HG02981 (cell line): ENCODE data around the gene PIM2.
"Not testable (repeated sequence)": the region's sequence is repeated elsewhere in the genome, so short reads cannot be mapped to it uniquely, and the experiment has no call there.

Experiments used
- ATAC-seq: cut with Tn5 transposase; IDR thresholded peaks from one replicate; pipeline ENCODE4 v1.9.1; 2021; ENCODE audit warnings: mild to moderate bottlenecking, moderate library complexity; ENCODE audit not compliant: unreplicated experiment

PIM2 gene

DNA sequence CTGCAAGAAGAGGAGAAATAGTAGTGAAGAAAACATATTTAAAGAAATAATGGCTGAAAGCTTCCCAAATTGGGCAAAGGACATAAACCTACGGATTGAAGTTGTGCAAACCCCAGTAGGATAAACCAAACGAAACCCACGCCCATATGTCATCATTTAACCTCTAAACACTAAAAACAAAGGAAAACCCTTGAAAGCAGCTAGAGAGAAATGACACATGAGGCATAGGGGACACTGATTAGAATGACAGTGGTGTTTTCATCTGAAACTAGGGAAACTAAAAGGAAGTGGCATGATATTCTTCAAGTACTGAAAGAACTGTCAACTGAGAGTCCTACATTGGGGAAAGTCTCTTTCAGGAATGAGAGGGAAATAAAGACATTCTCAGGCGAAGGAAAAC lies 41.9 kb downstream of the PIM2 start:
- ATAC-seq = not testable (repeated sequence)

DNA sequence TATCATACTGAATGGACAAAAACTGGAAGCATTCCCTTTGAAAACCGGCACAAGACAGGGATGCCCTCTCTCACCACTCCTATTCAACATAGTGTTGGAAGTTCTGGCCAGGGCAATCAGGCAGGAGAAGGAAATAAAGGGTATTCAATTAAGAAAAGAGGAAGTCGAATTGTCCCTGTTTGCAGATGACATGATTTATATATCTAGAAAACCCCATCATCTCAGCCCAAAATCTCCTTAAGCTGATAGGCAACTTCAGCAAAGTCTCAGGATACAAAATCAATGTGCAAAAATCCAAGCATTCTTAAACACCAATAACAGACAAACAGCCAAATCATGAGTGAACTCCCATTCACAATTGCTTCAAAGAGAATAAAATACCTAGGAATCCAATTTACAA lies 46.8 kb downstream of the PIM2 start:
- not testable (repeated sequence) for ATAC-seq

DNA sequence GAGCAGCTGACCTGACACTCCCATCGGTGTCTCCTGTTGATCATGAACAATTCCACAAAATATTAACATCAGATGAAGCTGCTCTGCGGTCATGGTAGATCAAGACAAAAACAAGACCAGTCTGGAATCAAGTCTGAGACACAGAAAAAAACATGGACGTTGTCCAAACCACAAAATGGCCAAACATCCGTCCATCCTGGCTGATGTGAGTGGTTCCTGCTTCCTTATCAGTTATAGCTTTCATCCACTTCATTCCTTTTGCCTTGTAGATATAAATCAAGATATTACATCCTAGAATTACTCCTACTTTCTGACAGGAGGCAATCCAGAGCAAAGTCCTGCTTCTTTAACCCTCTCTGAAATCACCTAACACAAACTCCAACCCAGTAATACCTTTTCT lies 54.6 kb downstream of the PIM2 start:
- no peak for ATAC-seq
